BJ (cell line): ENCODE data around the gene TKT. TPM values are rescaled to one million over a fixed set of nuclear protein-coding genes. Genes with fewer than 3 reads are reported as not detected.
"Not testable (repeated sequence)": the region's sequence is repeated elsewhere in the genome, so short reads cannot be mapped to it uniquely, and the experiment has no call there.

Experiments used
- CTCF ChIA-PET: fragments of 350-600 bp; formaldehyde crosslinking; extraction: SDS; loops from one replicate; lab custom pipeline; 2021; ENCODE audit warnings: antibody characterized with exemption, inconsistent platforms; lab: Yijun Ruan, JAX
- POLR2A ChIA-PET: fragments of 300-600 bp; sonication (Branson Sonifier 250); formaldehyde crosslinking; extraction: SDS; loops from one replicate; lab custom pipeline; 2021; ENCODE audit warnings: antibody characterized with exemption; lab: Charles Lee
- DNase-seq: peaks from one replicate; pipeline ENCODE4 v3.0.0-alpha.2; 2011; ENCODE audit warnings: low read depth
- H3K27me3 ChIP-seq: 2 replicates; pipeline ENCODE4 v1.6.0; 2011; ENCODE audit warnings: low read length; ENCODE audit not compliant: control insufficient read depth, insufficient read depth
- H3K36me3 ChIP-seq: 2 replicates; pipeline ENCODE4 v1.5.1; 2011; ENCODE audit warnings: low read length; ENCODE audit not compliant: control insufficient read depth, insufficient read depth
- H3K4me3 ChIP-seq: 2 replicates; pipeline ENCODE4 v1.5.1; 2011; ENCODE audit warnings: low read depth, mild to moderate bottlenecking, control low read depth, low read length
- CTCF ChIP-seq: IDR thresholded peaks from 2 replicates; pipeline ENCODE4 v1.5.1; 2011; ENCODE audit warnings: low read depth, mild to moderate bottlenecking, control low read depth, inconsistent platforms, low read length, moderate library complexity; ENCODE audit not compliant: insufficient read depth
- polyA plus RNA-seq: library from polyadenylated mRNA; depleted of rRNA; stranded (reverse); fragments of >200 nt; gene quantifications from 2 replicates; pipeline ENCODE4 v1.2.3, GENCODE V29; 2011

TKT gene
- polyA plus RNA-seq, 1 experiment: 305 TPM

- Histone ChIP-seq H3K36me3 (no peaks in the 10 kb centered on the region), H3K27me3 (no peaks in the 10 kb centered on the region), H3K4me3 (no peak overlapping the region)
- ChIA-PET POLR2A (no interaction called here), CTCF (no interaction called here)
- TF ChIP-seq CTCF: no peak
- no peak for DNase-seq
Observed at GRCh38 chr3:53257465-53257864, 1.6 kb upstream of the TKT start.

- POLR2A ChIA-PET: no interaction called here
Observed at GRCh38 chr3:53256704-53257055, 858 bp upstream of the TKT start.

GRCh38 chr3:53255423-53255774 is 423 bp downstream of the TKT start:
- Histone ChIP-seq H3K27me3 (no peaks in the 10 kb centered on the region), H3K36me3 (peaks cover 2% of the 10 kb centered on the region), H3K4me3 (peak overlapping the region; percentile 77)
- DNase-seq: no peak
- CTCF ChIA-PET: interaction anchor here (0.9 kb wide), 1 partner anchor 87 kb away, joined by 3 read pairs; no protein-coding TSS in a partner anchor
- POLR2A ChIA-PET: no interaction called here
- no peak for TF ChIP-seq CTCF

More at GRCh38 chr3:53256704-53257055, 858 bp upstream of the TKT start:
- Histone ChIP-seq H3K4me3 (no peak overlapping the region), H3K27me3 (no peaks in the 10 kb centered on the region), H3K36me3 (no peaks in the 10 kb centered on the region)
- CTCF ChIA-PET: no interaction called here
- no peak for DNase-seq
- no peak for TF ChIP-seq CTCF

- Histone ChIP-seq H3K4me3 (peak overlapping the region; percentile 77), H3K36me3 (peaks cover 2% of the 10 kb centered on the region), H3K27me3 (no peaks in the 10 kb centered on the region)
- POLR2A ChIA-PET: interaction anchor here (0.5 kb wide), 1 partner anchor 94 kb away, joined by 3 read pairs; no protein-coding TSS in a partner anchor
- TF ChIP-seq CTCF: no peak
- CTCF ChIA-PET: interaction anchor here (0.9 to 1.0 kb wide), 4 partner anchors 11 to 88 kb away, joined by 3 read pairs; no protein-coding TSS in a partner anchor
- no peak for DNase-seq
Observed at GRCh38 chr3:53254509-53255422, 1.1 kb downstream of the TKT start.

- TF ChIP-seq CTCF: no peak
- Histone ChIP-seq H3K27me3 (no peaks in the 10 kb centered on the region), H3K36me3 (peaks cover 2% of the 10 kb centered on the region), H3K4me3 (peak overlapping the region; percentile 77)
- CTCF ChIA-PET: interaction anchor here (0.6 to 1.0 kb wide), 4 partner anchors 10 to 34 kb away, joined by 3 to 4 read pairs (median 3); no protein-coding TSS in a partner anchor
- POLR2A ChIA-PET: no interaction called here
- no peak for DNase-seq
Observed at GRCh38 chr3:53253707-53254508, 1.9 kb downstream of the TKT start.

GRCh38 chr3:53252947-53253322 is 2.9 kb downstream of the TKT start:
- H3K4me3 ChIP-seq: peak overlapping the region; percentile 77
- DNase-seq, H3K27me3 ChIP-seq, CTCF ChIA-PET, H3K36me3 ChIP-seq, POLR2A ChIA-PET: not testable (repeated sequence)
